T-cell (primary cell): ENCODE measurements around the gene STK17B. TPM values are rescaled to one million over a fixed set of nuclear protein-coding genes. Genes with fewer than 3 reads are reported as not detected.
A peak's percentile ranks its signal among the peaks of the same experiment; 100 is the strongest.

Experiments
- ATAC-seq, 4 experiments: fragments of 200-7000 bp in 3 of 4; fragments of 150-1000 bp in 1 of 4; cut with Tn5 transposase; replicated peaks in 1 of 4; 1 replicate in 3 of 4; 2 replicates in 1 of 4; pipeline ENCODE4 v1.10.0; 2021; ENCODE audit warnings: moderate library complexity in 3 of 4, mild to moderate bottlenecking in 2 of 4, moderate number of reproducible peaks in 1 of 4
- CTCF ChIA-PET, 2 donors: fragments of 300-600 bp; sonication (Branson Sonifier 250); formaldehyde crosslinking; loops; one replicate each; lab custom pipeline; 2022; ENCODE audit warnings: antibody characterized with exemption in 2 of 2; lab: Charles Lee
- POLR2A ChIA-PET, 2 donors: fragments of 300-600 bp; sonication (Branson Sonifier 250); formaldehyde crosslinking; loops; one replicate each; lab custom pipeline; 2022; ENCODE audit warnings: antibody characterized with exemption in 2 of 2; lab: Charles Lee
- DNase-seq, 35 experiments: peaks; one replicate each; pipeline versions ENCODE4 v3.0.0 to v3.0.0-alpha.2; 2013 to 2023
- H3K27ac ChIP-seq: one replicate; pipeline ENCODE4 v1.5.1; 2013; ENCODE audit warnings: low read length
- H3K27me3 ChIP-seq, 2 experiments: replicated peaks in 1 of 2; 1 replicate in 1 of 2; 2 replicates in 1 of 2; pipeline versions ENCODE4 v1.6.1 to v1.7.0; 2013; ENCODE audit warnings: low read length in 1 of 2, mixed read lengths in 1 of 2; ENCODE audit not compliant: control insufficient read depth in 2 of 2, insufficient read depth in 2 of 2; ENCODE audit errors: extremely low read depth in 1 of 2
- H3K36me3 ChIP-seq, 2 donors: 1 replicate in 1 of 2; 2 replicates in 1 of 2; pipeline versions ENCODE4 v1.6.1 to v1.7.0; 2013; ENCODE audit warnings: low read length in 1 of 2; ENCODE audit not compliant: control insufficient read depth in 2 of 2, insufficient read depth in 1 of 2; ENCODE audit errors: extremely low read depth in 1 of 2
- H3K4me1 ChIP-seq, 2 experiments: 1 replicate in 1 of 2; 2 replicates in 1 of 2; pipeline versions ENCODE4 v1.6.1 to v1.7.0; 2013; ENCODE audit warnings: low read length in 2 of 2, mixed read lengths in 1 of 2; ENCODE audit not compliant: insufficient read depth in 2 of 2, control insufficient read depth in 1 of 2; ENCODE audit errors: extremely low read depth in 1 of 2
- H3K4me3 ChIP-seq, 2 donors: 1 replicate in 1 of 2; 2 replicates in 1 of 2; pipeline versions ENCODE4 v1.5.1 to v1.7.0; 2013; ENCODE audit warnings: mild to moderate bottlenecking in 2 of 2, low read length in 1 of 2, moderate library complexity in 1 of 2; ENCODE audit not compliant: control insufficient read depth in 1 of 2; ENCODE audit errors: extremely low read depth in 1 of 2
- H3K9me3 ChIP-seq: 2 replicates; pipeline ENCODE4 v1.7.0; 2013
- H3K27ac Mint-ChIP-seq, 2 donors: one replicate each; pipeline ENCODE4 v1.8.0; 2020 to 2021; ENCODE audit warnings: mild to moderate bottlenecking in 2 of 2, mixed read lengths in 2 of 2
- H3K27me3 Mint-ChIP-seq, 2 donors: one replicate each; pipeline ENCODE4 v1.8.0; 2021 to 2022; ENCODE audit warnings: mixed read lengths in 2 of 2
- H3K36me3 Mint-ChIP-seq: one replicate; pipeline ENCODE4 v1.8.0; 2021; ENCODE audit warnings: mixed read lengths
- H3K4me1 Mint-ChIP-seq, 3 donors: one replicate each; pipeline ENCODE4 v1.8.0; 2020 to 2022; ENCODE audit warnings: mixed read lengths in 3 of 3, mild to moderate bottlenecking in 1 of 3
- H3K4me3 Mint-ChIP-seq, 3 donors: one replicate each; pipeline ENCODE4 v1.8.0; 2020 to 2022; ENCODE audit warnings: mild to moderate bottlenecking in 3 of 3, mixed read lengths in 3 of 3, moderate library complexity in 3 of 3
- H3K9me3 Mint-ChIP-seq, 3 donors: one replicate each; pipeline ENCODE4 v1.8.0; 2020 to 2022; ENCODE audit warnings: mixed read lengths in 3 of 3
- WGBS: methylation state at CpG from one replicate; pipeline ENCODE4 v1.1.5; 2013; ENCODE audit warnings: missing lambda C conversion rate; ENCODE audit not compliant: insufficient coverage; 5-methylcytosine and 5-hydroxymethylcytosine counted together
- total RNA-seq, 35 experiments: library from RNA in 6 of 35; stranded (reverse) in 6 of 35; fragments of 120-200 nt in 1 of 35; gene quantifications; one replicate each; pipeline versions ENCODE4 v1.2.1 to v1.2.4 and lab custom pipeline; 2013 to 2026

STK17B gene
- total RNA-seq, 5 donors from 2014 or later (not counting 1 experiment from before 2014, with no cell fraction given), result 218 to 478 (median 248) TPM

- no peak overlapping the region for H3K27ac ChIP-seq
- no peak for ATAC-seq
- peaks cover 10 to 26% (median 21%) of the 10 kb centered on the region in 3 donors for H3K4me1 Mint-ChIP-seq
- H3K4me3 Mint-ChIP-seq, result no peak overlapping the region
- H3K36me3 Mint-ChIP-seq, result no peaks in the 10 kb centered on the region
- H3K9me3 Mint-ChIP-seq, result no peaks in the 10 kb centered on the region
- no peak overlapping the region for H3K27ac Mint-ChIP-seq
- no peaks in the 10 kb centered on the region for H3K27me3 ChIP-seq
- no peak for DNase-seq
- no peaks in the 10 kb centered on the region for H3K36me3 ChIP-seq
- H3K4me1 ChIP-seq, result peaks cover 0 to 2% of the 10 kb centered on the region in 2 experiments
- no peak overlapping the region for H3K4me3 ChIP-seq
- H3K27me3 Mint-ChIP-seq, result no peaks in the 10 kb centered on the region
- WGBS, result no CpG with 5 or more reads among the region's 5 CpGs
- H3K9me3 ChIP-seq, result no peaks in the 10 kb centered on the region
- POLR2A ChIA-PET, result interaction anchor here (0.5 to 0.9 kb wide), 7 partner anchors 8 to 1707 kb away, joined by 3 to 9 read pairs (median 3); no protein-coding TSS in a partner anchor
- CTCF ChIA-PET, result interaction anchor here (0.6 to 1.0 kb wide), 7 partner anchors 10 to 638 kb away, joined by 3 to 6 read pairs (median 3); no protein-coding TSS in a partner anchor
These were observed 58.9 kb downstream of the STK17B start for GRCh38 chr2:196112418-196113034.

GRCh38 chr2:196108604-196109003 lies 62.8 kb downstream of the STK17B start:
- no peak overlapping the region for H3K4me3 ChIP-seq
- POLR2A ChIA-PET, result no interaction called here
- no peak overlapping the region for H3K27ac Mint-ChIP-seq

GRCh38 chr2:196105951-196106350 lies 65.4 kb downstream of the STK17B start:
- peaks cover 28 to 31% (median 29%) of the 10 kb centered on the region in 3 donors for H3K4me1 Mint-ChIP-seq
- no peaks in the 10 kb centered on the region for H3K36me3 ChIP-seq
- H3K4me3 ChIP-seq, result no peak overlapping the region
- POLR2A ChIA-PET, result no interaction called here
- CTCF ChIA-PET, result no interaction called here
- H3K9me3 ChIP-seq, result no peaks in the 10 kb centered on the region
- H3K9me3 Mint-ChIP-seq, result peaks cover 0 to 3% (median 0%) of the 10 kb centered on the region in 3 donors
- no peaks in the 10 kb centered on the region for H3K27me3 ChIP-seq
- H3K4me1 ChIP-seq, result peaks cover 0 to 2% of the 10 kb centered on the region in 2 experiments
- no peaks in the 10 kb centered on the region for H3K36me3 Mint-ChIP-seq
- peak overlapping the region; percentile 25 to 37 (median 29) for H3K4me3 Mint-ChIP-seq
- no peak overlapping the region for H3K27ac ChIP-seq
- DNase-seq (no peak), ATAC-seq (peak in 1 of 4 experiments; percentile 36)
- H3K27ac Mint-ChIP-seq, result peak overlapping the region in 1 of 2 donors; percentile 64
- H3K27me3 Mint-ChIP-seq, result no peaks in the 10 kb centered on the region
- WGBS, result 37% methylated on average over 2 of the region's 5 CpGs

More at GRCh38 chr2:196108604-196109003, 62.8 kb downstream of the STK17B start:
- no CpG with 5 or more reads among the region's 1 CpG for WGBS
- no peak overlapping the region for H3K4me3 Mint-ChIP-seq
- CTCF ChIA-PET, result no interaction called here
- peaks cover 0 to 4% of the 10 kb centered on the region in 2 experiments for H3K4me1 ChIP-seq
- no peaks in the 10 kb centered on the region for H3K36me3 ChIP-seq
- ATAC-seq, result no peak
- no peaks in the 10 kb centered on the region for H3K27me3 Mint-ChIP-seq
- no peaks in the 10 kb centered on the region for H3K27me3 ChIP-seq
- no peaks in the 10 kb centered on the region for H3K9me3 ChIP-seq
- DNase-seq, result no peak
- no peak overlapping the region for H3K27ac ChIP-seq
- H3K4me1 Mint-ChIP-seq, result peaks cover 23 to 28% (median 28%) of the 10 kb centered on the region in 3 donors
- no peaks in the 10 kb centered on the region for H3K9me3 Mint-ChIP-seq
- H3K36me3 Mint-ChIP-seq, result no peaks in the 10 kb centered on the region

- Mint-ChIP-seq H3K9me3 (peaks cover 0 to 3% (median 0%) of the 10 kb centered on the region in 3 donors), H3K27ac (no peak overlapping the region), H3K27me3 (no peaks in the 10 kb centered on the region), H3K4me3 (no peak overlapping the region), H3K4me1 (peaks cover 31 to 47% (median 34%) of the 10 kb centered on the region in 3 donors), H3K36me3 (no peaks in the 10 kb centered on the region)
- Histone ChIP-seq H3K27me3 (no peaks in the 10 kb centered on the region), H3K4me1 (peaks cover 0 to 2% of the 10 kb centered on the region in 2 experiments), H3K9me3 (no peaks in the 10 kb centered on the region), H3K36me3 (no peaks in the 10 kb centered on the region), H3K4me3 (no peak overlapping the region), H3K27ac (no peak overlapping the region)
- DNase-seq (no peak), ATAC-seq (no peak)
- 100% methylated on average over 1 of the region's 4 CpGs for WGBS
- CTCF ChIA-PET, result no interaction called here
- POLR2A ChIA-PET, result no interaction called here
These were observed 67.3 kb downstream of the STK17B start for GRCh38 chr2:196104066-196104465.

GRCh38 chr2:196103626-196104025 lies 67.8 kb downstream of the STK17B start:
- no peaks in the 10 kb centered on the region for H3K27me3 Mint-ChIP-seq
- H3K4me1 Mint-ChIP-seq, result peaks cover 31 to 52% (median 34%) of the 10 kb centered on the region in 3 donors
- H3K4me3 Mint-ChIP-seq, result no peak overlapping the region
- H3K36me3 Mint-ChIP-seq, result no peaks in the 10 kb centered on the region
- Histone ChIP-seq H3K27me3 (no peaks in the 10 kb centered on the region), H3K9me3 (no peaks in the 10 kb centered on the region), H3K4me1 (peaks cover 0 to 2% of the 10 kb centered on the region in 2 experiments), H3K4me3 (no peak overlapping the region), H3K36me3 (no peaks in the 10 kb centered on the region), H3K27ac (no peak overlapping the region)
- ATAC-seq, result no peak
- DNase-seq, result no peak
- WGBS, result 85% methylated on average over 2 of the region's 2 CpGs
- no peak overlapping the region for H3K27ac Mint-ChIP-seq
- ChIA-PET CTCF (no interaction called here), POLR2A (no interaction called here)
- peaks cover 0 to 3% (median 0%) of the 10 kb centered on the region in 3 donors for H3K9me3 Mint-ChIP-seq

GRCh38 chr2:196101325-196101991 lies 69.9 kb downstream of the STK17B start:
- CTCF ChIA-PET, result no interaction called here
- Mint-ChIP-seq H3K27me3 (no peaks in the 10 kb centered on the region), H3K4me3 (no peak overlapping the region), H3K4me1 (peaks cover 29 to 49% (median 33%) of the 10 kb centered on the region in 3 donors), H3K36me3 (no peaks in the 10 kb centered on the region), H3K9me3 (peaks cover 0 to 3% (median 0%) of the 10 kb centered on the region in 3 donors), H3K27ac (peak overlapping the region in 1 of 2 donors; percentile 4)
- Histone ChIP-seq H3K4me3 (no peak overlapping the region), H3K27ac (no peak overlapping the region), H3K9me3 (no peaks in the 10 kb centered on the region), H3K36me3 (no peaks in the 10 kb centered on the region), H3K27me3 (no peaks in the 10 kb centered on the region), H3K4me1 (peaks cover 0 to 2% of the 10 kb centered on the region in 2 experiments)
- DNase-seq, result no peak
- peak in 3 of 4 experiments; percentile 23 to 78 (median 69) for ATAC-seq
- POLR2A ChIA-PET, result interaction anchor here in 1 of 2 donors (0.9 kb wide), 1 partner anchor 11 kb away, joined by 4 read pairs; no protein-coding TSS in a partner anchor
- WGBS, result no CpG with 5 or more reads among the region's 6 CpGs
